ENCODE data around the gene BAIAP2L2.
"Not testable (repeated sequence)": the region's sequence is repeated elsewhere in the genome, so short reads cannot be mapped to it uniquely, and the experiment has no call there.

BAIAP2L2 gene

DNA sequence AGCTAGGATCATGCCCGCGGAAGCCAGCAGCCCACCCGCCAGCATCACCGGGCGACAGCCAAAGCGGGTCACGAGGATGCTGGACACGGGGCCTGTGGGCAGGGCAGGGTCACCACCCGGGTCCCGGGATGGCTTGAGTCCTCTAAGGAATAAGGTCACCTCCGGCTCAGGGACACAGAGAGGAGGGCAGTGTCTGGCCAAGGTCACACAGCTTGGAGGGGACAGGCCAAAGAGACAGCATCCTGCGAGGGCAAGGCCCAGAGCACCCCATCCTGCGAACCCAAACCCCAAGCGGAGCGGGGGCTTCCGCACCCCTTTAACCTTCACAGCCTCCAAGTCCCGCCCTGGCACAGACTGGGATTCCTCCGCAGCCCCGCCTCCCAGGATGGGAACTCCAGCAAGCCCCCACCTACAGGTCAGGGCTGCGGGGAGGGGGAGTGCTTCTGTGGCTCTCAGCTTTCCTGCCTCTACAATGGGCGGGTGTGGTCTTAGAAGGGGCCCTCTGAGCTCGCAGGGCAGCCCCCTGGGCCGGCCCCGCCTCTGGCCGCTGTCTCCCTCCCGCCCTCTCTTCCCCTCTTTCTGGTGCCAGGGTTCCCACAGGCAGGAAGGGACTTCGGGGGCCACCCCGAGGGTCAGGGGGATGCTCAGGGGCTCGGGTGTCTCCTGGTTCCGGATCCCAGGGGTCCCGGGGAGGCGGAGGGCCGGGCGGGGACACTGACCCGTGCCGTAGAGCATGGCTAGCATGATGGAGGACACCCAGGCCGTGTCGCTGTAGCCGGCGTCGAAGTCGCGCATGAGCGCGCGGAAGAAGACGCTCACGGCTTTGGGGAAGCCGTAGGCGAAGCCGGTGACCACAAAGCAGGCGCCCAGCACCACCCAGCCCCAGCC lies 28.3 kb downstream of the BAIAP2L2 start:
- H3K27ac ChIP-seq (ENCODE audit: low read depth, low read length), result no peak overlapping the region
- H3K4me1 ChIP-seq (ENCODE audit: control insufficient read depth in 5 of 5, insufficient read depth in 5 of 5, low read length in 5 of 5), result peaks cover 0 to 21% (median 20%) of the 10 kb centered on the region in 5 donors
- H3K9ac ChIP-seq (ENCODE audit: low read length in 5 of 5), result no peak overlapping the region
- peaks cover 0 to 21% (median 7%) of the 10 kb centered on the region in 5 donors for H3K36me3 ChIP-seq (ENCODE audit: control insufficient read depth in 5 of 5, insufficient read depth in 5 of 5, low read length in 5 of 5)
- no peaks in the 10 kb centered on the region for H3K9me3 ChIP-seq (ENCODE audit: control insufficient read depth in 5 of 5, low read length in 5 of 5)
- peaks cover 9 to 18% (median 14%) of the 10 kb centered on the region in 5 donors for H3K27me3 ChIP-seq (ENCODE audit: control insufficient read depth in 5 of 5, insufficient read depth in 4 of 5, low read length in 5 of 5)
- H3K4me3 ChIP-seq (ENCODE audit: low read depth in 1 of 5, low read length in 5 of 5), result peak overlapping the region in 3 of 5 donors; percentile 36 to 65 (median 48)

DNA sequence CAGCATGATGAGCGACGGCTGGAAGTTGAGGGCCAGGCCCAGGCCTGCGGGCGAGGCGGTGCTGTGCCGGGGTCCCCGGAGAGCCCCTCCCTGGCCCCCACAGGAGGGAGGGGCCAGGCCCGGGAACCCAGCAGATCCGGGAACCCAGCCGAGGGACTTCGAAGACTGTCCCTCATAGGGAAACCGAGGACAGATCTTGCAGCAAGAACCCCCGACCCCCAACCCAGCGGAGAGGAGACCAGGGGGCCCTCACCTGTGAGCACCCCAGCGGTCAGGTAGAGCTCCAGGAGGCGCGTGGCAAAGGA lies 28.9 kb downstream of the BAIAP2L2 start:
- H3K27ac ChIP-seq (ENCODE audit: low read depth, low read length), result no peak overlapping the region
- peak overlapping the region in 4 of 5 donors; percentile 36 to 65 (median 42) for H3K4me3 ChIP-seq (ENCODE audit: low read depth in 1 of 5, low read length in 5 of 5)
- H3K27me3 ChIP-seq (ENCODE audit: control insufficient read depth in 5 of 5, insufficient read depth in 4 of 5, low read length in 5 of 5), result peaks cover 9 to 18% (median 14%) of the 10 kb centered on the region in 5 donors
- no peak overlapping the region for H3K9ac ChIP-seq (ENCODE audit: low read length in 5 of 5)
- peaks cover 0 to 21% (median 7%) of the 10 kb centered on the region in 5 donors for H3K36me3 ChIP-seq (ENCODE audit: control insufficient read depth in 5 of 5, insufficient read depth in 5 of 5, low read length in 5 of 5)
- H3K4me1 ChIP-seq (ENCODE audit: control insufficient read depth in 5 of 5, insufficient read depth in 5 of 5, low read length in 5 of 5), result peaks cover 0 to 21% (median 20%) of the 10 kb centered on the region in 5 donors
- no peaks in the 10 kb centered on the region for H3K9me3 ChIP-seq (ENCODE audit: control insufficient read depth in 5 of 5, low read length in 5 of 5)

DNA sequence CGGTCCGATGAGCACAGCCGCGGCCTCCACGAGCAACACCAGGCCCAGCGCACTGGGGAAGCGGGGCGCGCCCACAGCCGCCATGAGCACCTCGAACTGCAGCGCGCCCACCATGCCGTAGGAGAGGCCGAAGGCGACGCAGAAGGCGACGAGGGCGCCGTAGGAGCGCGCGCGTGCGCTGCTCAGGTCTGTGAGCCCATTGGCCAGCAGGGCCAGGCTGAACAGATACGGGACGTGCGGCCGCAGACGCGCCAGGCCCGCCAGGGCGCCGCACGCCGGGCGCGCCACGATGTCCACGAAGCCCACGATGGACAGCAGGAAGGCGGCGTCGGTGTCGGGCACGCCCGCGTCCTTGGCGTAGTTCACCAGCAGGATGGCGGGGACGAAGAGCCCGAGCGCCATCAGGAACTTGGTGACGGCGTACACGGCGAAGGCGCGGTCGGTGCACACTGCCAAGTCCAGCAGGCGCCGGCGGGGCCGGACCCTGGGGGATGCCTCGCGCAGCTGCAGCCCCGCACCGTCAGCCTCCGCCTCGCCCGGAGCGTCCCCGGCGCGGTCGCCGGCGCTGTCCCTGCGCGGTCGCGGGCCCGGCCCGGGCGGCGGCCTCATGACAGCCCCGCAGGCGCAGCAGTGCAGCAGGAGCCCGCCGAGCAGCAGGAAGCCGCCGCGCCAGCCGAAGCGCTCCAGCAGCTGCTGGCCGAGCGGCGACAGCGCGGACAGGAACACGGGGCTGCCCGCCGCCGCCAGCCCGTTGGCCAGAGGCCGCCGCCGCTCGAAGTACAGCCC lies 29.4 kb downstream of the BAIAP2L2 start:
- Histone ChIP-seq H3K4me3 (ENCODE audit: low read depth in 1 of 5, low read length in 5 of 5) (peak overlapping the region in 4 of 5 donors; percentile 48 to 65 (median 57)), H3K27ac (ENCODE audit: low read depth, low read length) (no peak overlapping the region), H3K9me3 (ENCODE audit: control insufficient read depth in 5 of 5, low read length in 5 of 5) (no peaks in the 10 kb centered on the region), H3K27me3 (ENCODE audit: control insufficient read depth in 5 of 5, insufficient read depth in 4 of 5, low read length in 5 of 5) (peaks cover 9 to 18% (median 14%) of the 10 kb centered on the region in 5 donors), H3K9ac (ENCODE audit: low read length in 5 of 5) (no peak overlapping the region), H3K4me1 (ENCODE audit: control insufficient read depth in 5 of 5, insufficient read depth in 5 of 5, low read length in 5 of 5) (peaks cover 0 to 21% (median 20%) of the 10 kb centered on the region in 5 donors), H3K36me3 (ENCODE audit: control insufficient read depth in 5 of 5, insufficient read depth in 5 of 5, low read length in 5 of 5) (peaks cover 0 to 16% (median 6%) of the 10 kb centered on the region in 5 donors)

- Histone ChIP-seq H3K9ac (ENCODE audit: low read length in 5 of 5) (no peak overlapping the region), H3K36me3 (ENCODE audit: control insufficient read depth in 5 of 5, insufficient read depth in 5 of 5, low read length in 5 of 5) (peaks cover 0 to 13% (median 5%) of the 10 kb centered on the region in 5 donors), H3K9me3 (ENCODE audit: control insufficient read depth in 5 of 5, low read length in 5 of 5) (no peaks in the 10 kb centered on the region), H3K4me1 (ENCODE audit: control insufficient read depth in 5 of 5, insufficient read depth in 5 of 5, low read length in 5 of 5) (peaks cover 0 to 21% (median 20%) of the 10 kb centered on the region in 5 donors), H3K27me3 (ENCODE audit: control insufficient read depth in 5 of 5, insufficient read depth in 4 of 5, low read length in 5 of 5) (peaks cover 9 to 18% (median 14%) of the 10 kb centered on the region in 5 donors), H3K4me3 (ENCODE audit: low read depth in 1 of 5, low read length in 5 of 5) (peak overlapping the region in 2 of 5 donors; percentile 60 to 65), H3K27ac (ENCODE audit: low read depth, low read length) (no peak overlapping the region)
These were observed 30.0 kb downstream of the BAIAP2L2 start for GRCh38 chr22:38080474-38080849.

DNA sequence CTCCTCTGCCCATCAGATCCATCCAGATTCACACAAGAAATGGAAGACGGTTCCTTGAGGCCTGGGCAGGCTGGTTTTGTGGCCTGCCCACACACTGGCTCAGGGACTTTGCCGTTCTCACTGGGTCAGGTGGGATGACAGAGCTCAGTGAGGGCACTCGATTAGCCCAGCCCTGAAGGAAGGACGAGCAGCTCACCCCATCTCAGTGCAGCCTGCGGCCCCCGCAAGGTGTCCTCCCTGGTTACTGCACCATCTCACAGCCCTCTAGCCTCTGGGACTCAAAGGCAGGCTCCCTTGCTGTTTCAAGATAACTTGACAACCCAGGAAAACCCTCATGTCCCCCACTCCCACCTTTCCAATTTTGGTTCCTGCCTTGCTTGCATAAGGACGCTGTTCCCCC lies 30.7 kb downstream of the BAIAP2L2 start:
- no peak overlapping the region for H3K27ac ChIP-seq (ENCODE audit: low read depth, low read length)
- H3K36me3 ChIP-seq (ENCODE audit: control insufficient read depth in 5 of 5, insufficient read depth in 5 of 5, low read length in 5 of 5), result peaks cover 0 to 11% (median 3%) of the 10 kb centered on the region in 5 donors
- H3K27me3 ChIP-seq (ENCODE audit: control insufficient read depth in 5 of 5, insufficient read depth in 4 of 5, low read length in 5 of 5), result peaks cover 9 to 18% (median 14%) of the 10 kb centered on the region in 5 donors
- no peak overlapping the region for H3K4me3 ChIP-seq (ENCODE audit: low read depth in 1 of 5, low read length in 5 of 5)
- no peaks in the 10 kb centered on the region for H3K9me3 ChIP-seq (ENCODE audit: control insufficient read depth in 5 of 5, low read length in 5 of 5)
- peaks cover 0 to 21% (median 20%) of the 10 kb centered on the region in 5 donors for H3K4me1 ChIP-seq (ENCODE audit: control insufficient read depth in 5 of 5, insufficient read depth in 5 of 5, low read length in 5 of 5)
- H3K9ac ChIP-seq (ENCODE audit: low read length in 5 of 5), result no peak overlapping the region

- Histone ChIP-seq H3K36me3 (ENCODE audit: control insufficient read depth in 5 of 5, insufficient read depth in 5 of 5, low read length in 5 of 5) (peaks cover 0 to 14% (median 7%) of the 10 kb centered on the region in 5 donors), H3K27me3 (ENCODE audit: control insufficient read depth in 5 of 5, insufficient read depth in 4 of 5, low read length in 5 of 5) (peaks cover 9 to 18% (median 14%) of the 10 kb centered on the region in 5 donors), H3K4me1 (ENCODE audit: control insufficient read depth in 5 of 5, insufficient read depth in 5 of 5, low read length in 5 of 5) (peaks cover 0 to 21% (median 20%) of the 10 kb centered on the region in 5 donors)
- H3K4me3 ChIP-seq (ENCODE audit: low read depth in 1 of 5, low read length in 5 of 5); H3K9me3 ChIP-seq (ENCODE audit: control insufficient read depth in 5 of 5, low read length in 5 of 5); H3K27ac ChIP-seq (ENCODE audit: low read depth, low read length); H3K9ac ChIP-seq (ENCODE audit: low read length in 5 of 5): not testable (repeated sequence)
These were observed 31.3 kb downstream of the BAIAP2L2 start for GRCh38 chr22:38079208-38079607.

GRCh38 chr22:38078046-38078840 lies 32.2 kb downstream of the BAIAP2L2 start:
- Histone ChIP-seq H3K9me3 (ENCODE audit: control insufficient read depth in 5 of 5, low read length in 5 of 5) (no peaks in the 10 kb centered on the region), H3K27me3 (ENCODE audit: control insufficient read depth in 5 of 5, insufficient read depth in 4 of 5, low read length in 5 of 5) (peaks cover 6 to 17% (median 14%) of the 10 kb centered on the region in 5 donors), H3K36me3 (ENCODE audit: control insufficient read depth in 5 of 5, insufficient read depth in 5 of 5, low read length in 5 of 5) (peaks cover 0 to 23% (median 15%) of the 10 kb centered on the region in 5 donors), H3K27ac (ENCODE audit: low read depth, low read length) (no peak overlapping the region), H3K4me1 (ENCODE audit: control insufficient read depth in 5 of 5, insufficient read depth in 5 of 5, low read length in 5 of 5) (peaks cover 0 to 21% (median 20%) of the 10 kb centered on the region in 5 donors), H3K9ac (ENCODE audit: low read length in 5 of 5) (no peak overlapping the region), H3K4me3 (ENCODE audit: low read depth in 1 of 5, low read length in 5 of 5) (no peak overlapping the region)

DNA sequence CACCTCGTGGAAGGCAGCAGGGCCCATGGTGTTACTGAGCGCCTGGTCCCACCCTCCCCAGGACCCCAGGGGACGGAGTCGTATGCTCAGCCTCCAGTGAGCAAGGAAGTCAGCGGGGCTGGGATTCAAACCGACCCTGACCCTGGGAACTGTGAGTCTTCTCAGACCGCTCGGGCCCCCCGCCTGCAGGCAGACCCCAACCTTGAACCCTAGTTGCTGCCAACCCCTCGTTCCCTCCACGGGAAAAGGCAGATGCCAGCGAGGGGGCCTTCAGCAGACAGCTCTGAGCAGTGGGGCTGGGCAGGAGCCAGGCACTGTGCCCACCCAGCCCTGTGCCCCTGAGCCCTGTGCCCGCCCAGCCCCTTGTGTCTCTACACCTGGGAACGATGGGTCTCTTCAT lies 32.9 kb downstream of the BAIAP2L2 start:
- H3K36me3 ChIP-seq (ENCODE audit: control insufficient read depth in 5 of 5, insufficient read depth in 5 of 5, low read length in 5 of 5), result peaks cover 0 to 29% (median 22%) of the 10 kb centered on the region in 5 donors
- H3K9me3 ChIP-seq (ENCODE audit: control insufficient read depth in 5 of 5, low read length in 5 of 5), result no peaks in the 10 kb centered on the region
- peaks cover 5 to 12% (median 10%) of the 10 kb centered on the region in 5 donors for H3K27me3 ChIP-seq (ENCODE audit: control insufficient read depth in 5 of 5, insufficient read depth in 4 of 5, low read length in 5 of 5)
- no peak overlapping the region for H3K9ac ChIP-seq (ENCODE audit: low read length in 5 of 5)
- H3K27ac ChIP-seq (ENCODE audit: low read depth, low read length), result no peak overlapping the region
- H3K4me3 ChIP-seq (ENCODE audit: low read depth in 1 of 5, low read length in 5 of 5), result no peak overlapping the region
- peaks cover 0 to 21% (median 19%) of the 10 kb centered on the region in 5 donors for H3K4me1 ChIP-seq (ENCODE audit: control insufficient read depth in 5 of 5, insufficient read depth in 5 of 5, low read length in 5 of 5)

GRCh38 chr22:38077096-38077495 lies 33.4 kb downstream of the BAIAP2L2 start:
- Histone ChIP-seq H3K9me3 (ENCODE audit: control insufficient read depth in 5 of 5, low read length in 5 of 5) (no peaks in the 10 kb centered on the region), H3K4me1 (ENCODE audit: control insufficient read depth in 5 of 5, insufficient read depth in 5 of 5, low read length in 5 of 5) (peaks cover 0 to 16% (median 15%) of the 10 kb centered on the region in 5 donors), H3K27ac (ENCODE audit: low read depth, low read length) (no peak overlapping the region), H3K4me3 (ENCODE audit: low read depth in 1 of 5, low read length in 5 of 5) (no peak overlapping the region), H3K27me3 (ENCODE audit: control insufficient read depth in 5 of 5, insufficient read depth in 4 of 5, low read length in 5 of 5) (peaks cover 3 to 7% (median 5%) of the 10 kb centered on the region in 5 donors), H3K9ac (ENCODE audit: low read length in 5 of 5) (no peak overlapping the region), H3K36me3 (ENCODE audit: control insufficient read depth in 5 of 5, insufficient read depth in 5 of 5, low read length in 5 of 5) (peaks cover 0 to 34% (median 27%) of the 10 kb centered on the region in 5 donors)

All from subcutaneous abdominal adipose tissue (tissue), 5 donors.